Brain microvascular endothelial cell (primary cell): ENCODE results near the gene TCF12.

Experiments
- DNase-seq: peaks from one replicate; pipeline ENCODE4 v3.0.0-alpha.2; 2020
- H3K27ac ChIP-seq: fragments of 250-450 bp; sonication (Bioruptor Pico); 2 replicates; pipeline ENCODE4 v1.5.1; 2020; ENCODE audit warnings: mild to moderate bottlenecking, moderate library complexity
- H3K27me3 ChIP-seq: fragments of 250-450 bp; sonication (Bioruptor Pico); replicated peaks from 2 replicates; pipeline ENCODE4 v1.5.1; 2020; ENCODE audit warnings: mild to moderate bottlenecking
- H3K36me3 ChIP-seq: fragments of 250-450 bp; sonication (Bioruptor Pico); replicated peaks from 2 replicates; pipeline ENCODE4 v1.5.1; 2020; ENCODE audit warnings: mild to moderate bottlenecking
- H3K4me3 ChIP-seq: 2 replicates; pipeline ENCODE4 v1.5.1; 2011; ENCODE audit warnings: low read depth, mild to moderate bottlenecking, control low read depth, low read length, moderate library complexity
- in situ Hi-C: cut with HindIII; loops from 2 replicates; pipeline ENCODE4 v1.10.0; 2017; ENCODE audit warnings: low sequenced_read_pairs, low pct_ligation_motif_present
- TF ChIP-seq, protein P1 (sequence below): IDR thresholded peaks from 2 replicates; pipeline ENCODE4 v1.5.1; 2011; ENCODE audit warnings: low read depth, mild to moderate bottlenecking, moderate library complexity, low read length, control low read depth, inconsistent platforms; ENCODE audit errors: missing control alignments

The TCF12 gene

DNA sequence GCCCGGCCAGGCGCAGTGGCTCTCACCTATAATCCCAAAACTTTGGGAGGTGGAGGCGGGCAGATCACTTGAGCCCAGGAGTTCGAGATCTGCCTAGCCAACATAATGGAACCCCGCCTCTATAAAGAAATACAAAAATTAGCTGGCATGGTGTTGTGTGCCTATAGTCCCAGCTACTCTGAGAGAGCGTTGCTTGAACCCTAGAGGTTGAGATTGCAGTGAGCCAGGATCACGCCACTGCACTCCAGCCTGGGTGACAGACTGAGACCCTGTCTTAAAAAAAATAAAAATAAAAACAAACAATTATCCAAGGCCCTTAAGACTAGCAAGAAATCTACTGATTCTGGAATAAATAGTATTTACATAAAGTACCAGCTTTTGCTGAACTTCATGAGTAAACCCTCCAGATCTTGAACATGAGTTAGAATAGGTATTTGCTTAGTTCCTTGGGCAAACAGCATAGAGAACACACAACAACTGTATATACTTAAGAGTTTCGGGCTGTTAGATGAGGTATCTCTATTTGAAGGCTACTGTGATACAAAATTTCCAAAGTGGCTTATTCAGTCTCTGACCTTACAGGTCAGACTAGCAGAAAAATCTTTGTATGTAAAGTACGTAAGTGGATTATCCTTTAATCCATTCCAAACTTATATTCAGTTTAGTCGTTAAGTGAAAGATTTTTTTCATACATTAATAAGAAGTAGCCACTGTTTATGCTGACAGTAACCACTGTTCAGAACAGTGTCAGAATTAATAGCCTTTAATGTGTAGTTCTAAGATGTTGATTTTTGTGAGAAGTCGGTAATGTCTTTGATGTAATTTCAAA lies 286.8 kb downstream of the TCF12 start:
- Histone ChIP-seq H3K36me3 (no peaks in the 10 kb centered on the region), H3K4me3 (no peak overlapping the region), H3K27ac (no peak overlapping the region), H3K27me3 (no peaks in the 10 kb centered on the region)
- TF ChIP-seq, protein P1, sequence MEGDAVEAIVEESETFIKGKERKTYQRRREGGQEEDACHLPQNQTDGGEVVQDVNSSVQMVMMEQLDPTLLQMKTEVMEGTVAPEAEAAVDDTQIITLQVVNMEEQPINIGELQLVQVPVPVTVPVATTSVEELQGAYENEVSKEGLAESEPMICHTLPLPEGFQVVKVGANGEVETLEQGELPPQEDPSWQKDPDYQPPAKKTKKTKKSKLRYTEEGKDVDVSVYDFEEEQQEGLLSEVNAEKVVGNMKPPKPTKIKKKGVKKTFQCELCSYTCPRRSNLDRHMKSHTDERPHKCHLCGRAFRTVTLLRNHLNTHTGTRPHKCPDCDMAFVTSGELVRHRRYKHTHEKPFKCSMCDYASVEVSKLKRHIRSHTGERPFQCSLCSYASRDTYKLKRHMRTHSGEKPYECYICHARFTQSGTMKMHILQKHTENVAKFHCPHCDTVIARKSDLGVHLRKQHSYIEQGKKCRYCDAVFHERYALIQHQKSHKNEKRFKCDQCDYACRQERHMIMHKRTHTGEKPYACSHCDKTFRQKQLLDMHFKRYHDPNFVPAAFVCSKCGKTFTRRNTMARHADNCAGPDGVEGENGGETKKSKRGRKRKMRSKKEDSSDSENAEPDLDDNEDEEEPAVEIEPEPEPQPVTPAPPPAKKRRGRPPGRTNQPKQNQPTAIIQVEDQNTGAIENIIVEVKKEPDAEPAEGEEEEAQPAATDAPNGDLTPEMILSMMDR = no peak
- in situ Hi-C loops = no loop called here
- no peak for DNase-seq

DNA sequence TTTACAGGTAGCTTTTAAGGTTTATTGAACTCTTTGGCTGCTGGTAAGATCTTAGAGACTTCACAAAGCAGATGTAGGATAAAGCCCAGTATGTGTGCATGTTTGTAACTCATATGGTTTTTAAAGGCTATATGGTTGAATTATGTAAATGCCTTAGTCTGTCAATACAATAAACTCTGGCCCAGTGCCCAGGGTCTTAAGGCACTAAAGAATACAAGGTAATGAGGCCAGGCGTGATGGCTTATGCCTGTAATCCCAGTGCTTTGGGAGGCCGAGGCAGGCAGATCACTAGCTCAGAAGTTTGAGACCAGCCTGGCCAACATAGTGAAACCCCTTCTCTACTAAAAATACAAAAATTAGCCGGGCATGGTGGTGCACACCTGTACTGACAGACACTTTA lies 287.6 kb downstream of the TCF12 start:
- H3K27me3 ChIP-seq = no peaks in the 10 kb centered on the region
- in situ Hi-C loops = no loop called here
- H3K27ac ChIP-seq = no peak overlapping the region
- no peak overlapping the region for H3K4me3 ChIP-seq
- H3K36me3 ChIP-seq = no peaks in the 10 kb centered on the region
- DNase-seq = no peak
- TF ChIP-seq, protein P1 = no peak

GRCh38 chr15:57213862-57214261 lies 295.4 kb downstream of the TCF12 start:
- no peaks in the 10 kb centered on the region for H3K27me3 ChIP-seq
- no peaks in the 10 kb centered on the region for H3K36me3 ChIP-seq
- H3K4me3 ChIP-seq = no peak overlapping the region
- H3K27ac ChIP-seq = no peak overlapping the region
- TF ChIP-seq, protein P1 = peak; percentile 28
- no peak for DNase-seq
- in situ Hi-C loops = no loop called here

DNA sequence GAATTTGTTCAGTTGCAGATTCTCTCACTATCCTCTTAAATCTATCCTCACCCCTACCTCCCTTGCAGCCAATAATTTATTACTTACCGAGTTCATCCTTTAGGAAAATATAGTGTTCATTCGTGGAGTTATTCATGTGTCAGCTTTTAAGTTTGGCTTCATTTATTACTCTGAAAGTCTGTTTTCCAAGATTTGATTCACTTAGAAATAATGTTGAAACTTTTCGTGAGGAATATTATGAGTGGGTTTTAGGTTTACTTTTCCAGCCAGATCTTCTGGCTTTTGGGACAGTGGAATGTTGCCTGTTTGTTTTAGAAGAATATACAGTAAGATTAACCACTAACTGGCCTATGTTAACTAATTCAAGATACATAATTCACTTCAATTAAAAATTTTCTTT lies 296.9 kb downstream of the TCF12 start:
- no peak overlapping the region for H3K27ac ChIP-seq
- TF ChIP-seq, protein P1 = no peak
- no peak for DNase-seq

GRCh38 chr15:57215881-57216280 lies 297.4 kb downstream of the TCF12 start:
- Histone ChIP-seq H3K36me3 (no peaks in the 10 kb centered on the region), H3K4me3 (no peak overlapping the region), H3K27ac (peak overlapping the region; percentile 32), H3K27me3 (no peaks in the 10 kb centered on the region)
- TF ChIP-seq, protein P1 = no peak
- in situ Hi-C loops = no loop called here
- no peak for DNase-seq

More for the DNA sequence above, 296.9 kb downstream of the TCF12 start:
- H3K4me3 ChIP-seq = no peak overlapping the region
- H3K36me3 ChIP-seq = no peaks in the 10 kb centered on the region
- in situ Hi-C loops = no loop called here
- no peaks in the 10 kb centered on the region for H3K27me3 ChIP-seq
